Lower leg skin (tissue), 4 donors: Measurements from ENCODE around the gene CDK8. TPM values are rescaled to one million over a fixed set of nuclear protein-coding genes. Genes with fewer than 3 reads are reported as not detected.

ENCODE experiments used
- DNase-seq, 2 donors: peaks; one replicate each; pipeline ENCODE4 v3.0.0-alpha.2; 2019; ENCODE audit warnings: low spot score in 2 of 2
- H3K4me3 ChIP-seq: fragments of 200-600 bp; sonication (generic); 2 replicates; pipeline ENCODE4 v1.5.1; 2017; ENCODE audit warnings: mild to moderate bottlenecking, low read depth; ENCODE audit not compliant: poor library complexity, severe bottlenecking
- POLR2A ChIP-seq, 2 donors: fragments of 450-650 bp; IDR thresholded peaks; one replicate each; pipeline ENCODE4 v1.6.1; 2016 to 2017; ENCODE audit warnings: antibody characterized with exemption in 2 of 2, mild to moderate bottlenecking in 1 of 2, moderate library complexity in 1 of 2
- WGBS, 2 donors: methylation state at CpG; one replicate each; pipeline ENCODE4 v1.1.5; 2018; 5-methylcytosine and 5-hydroxymethylcytosine counted together
- intact Hi-C: fragments of 100-400 bp; cut with DNase I; formaldehyde crosslinking; loops from one replicate; pipeline ENCODE4 v1.15.0; 2023; ENCODE audit warnings: low total_unique reads
- total RNA-seq, 4 donors: library from RNA; depleted of rRNA; stranded (reverse); fragments of >200 nt; gene quantifications; one replicate each; pipeline ENCODE4 v1.1.0, GENCODE V29; 2016
- TF ChIP-seq, protein P1 (sequence below), 3 donors: fragments of 450-650 bp; IDR thresholded peaks; one replicate each; pipeline ENCODE4 v1.5.1; 2016; ENCODE audit warnings: antibody characterized with exemption in 3 of 3, mild to moderate bottlenecking in 3 of 3, moderate library complexity in 2 of 3

The CDK8 gene
- total RNA-seq, 4 donors from 2014 or later, result 7.4 to 11.5 (median 10.4) TPM

DNA sequence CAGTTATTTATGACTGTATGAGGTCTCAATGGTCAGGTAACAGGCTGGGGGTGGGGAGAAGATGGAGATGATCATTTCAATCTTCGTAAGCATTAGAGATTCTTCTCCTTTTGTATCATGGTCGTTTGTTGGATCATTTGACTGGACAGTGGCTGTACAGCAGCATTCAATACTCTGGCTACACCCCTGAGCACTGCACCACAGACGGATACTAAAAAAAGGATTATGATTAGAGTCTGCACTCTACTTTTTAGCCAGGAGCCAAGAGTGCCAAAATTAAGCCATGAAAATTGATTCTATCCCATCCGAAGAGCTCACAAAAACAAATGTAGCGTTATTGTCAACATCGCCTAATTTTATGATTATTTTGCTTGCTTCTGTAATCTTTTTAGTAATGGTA lies 41.9 kb downstream of the CDK8 start:
- TF ChIP-seq, protein P1, sequence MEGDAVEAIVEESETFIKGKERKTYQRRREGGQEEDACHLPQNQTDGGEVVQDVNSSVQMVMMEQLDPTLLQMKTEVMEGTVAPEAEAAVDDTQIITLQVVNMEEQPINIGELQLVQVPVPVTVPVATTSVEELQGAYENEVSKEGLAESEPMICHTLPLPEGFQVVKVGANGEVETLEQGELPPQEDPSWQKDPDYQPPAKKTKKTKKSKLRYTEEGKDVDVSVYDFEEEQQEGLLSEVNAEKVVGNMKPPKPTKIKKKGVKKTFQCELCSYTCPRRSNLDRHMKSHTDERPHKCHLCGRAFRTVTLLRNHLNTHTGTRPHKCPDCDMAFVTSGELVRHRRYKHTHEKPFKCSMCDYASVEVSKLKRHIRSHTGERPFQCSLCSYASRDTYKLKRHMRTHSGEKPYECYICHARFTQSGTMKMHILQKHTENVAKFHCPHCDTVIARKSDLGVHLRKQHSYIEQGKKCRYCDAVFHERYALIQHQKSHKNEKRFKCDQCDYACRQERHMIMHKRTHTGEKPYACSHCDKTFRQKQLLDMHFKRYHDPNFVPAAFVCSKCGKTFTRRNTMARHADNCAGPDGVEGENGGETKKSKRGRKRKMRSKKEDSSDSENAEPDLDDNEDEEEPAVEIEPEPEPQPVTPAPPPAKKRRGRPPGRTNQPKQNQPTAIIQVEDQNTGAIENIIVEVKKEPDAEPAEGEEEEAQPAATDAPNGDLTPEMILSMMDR (IDR thresholded peaks at IDR 0.05), result no peak
- TF ChIP-seq POLR2A (IDR thresholded peaks at IDR 0.05), result no peak
- intact Hi-C loops, result no loop called here
- no peak for DNase-seq
- WGBS, 2 donors, result 90 to 97% methylated on average over 6 of the region's 6 CpGs
- H3K4me3 ChIP-seq, result no peak overlapping the region

DNA sequence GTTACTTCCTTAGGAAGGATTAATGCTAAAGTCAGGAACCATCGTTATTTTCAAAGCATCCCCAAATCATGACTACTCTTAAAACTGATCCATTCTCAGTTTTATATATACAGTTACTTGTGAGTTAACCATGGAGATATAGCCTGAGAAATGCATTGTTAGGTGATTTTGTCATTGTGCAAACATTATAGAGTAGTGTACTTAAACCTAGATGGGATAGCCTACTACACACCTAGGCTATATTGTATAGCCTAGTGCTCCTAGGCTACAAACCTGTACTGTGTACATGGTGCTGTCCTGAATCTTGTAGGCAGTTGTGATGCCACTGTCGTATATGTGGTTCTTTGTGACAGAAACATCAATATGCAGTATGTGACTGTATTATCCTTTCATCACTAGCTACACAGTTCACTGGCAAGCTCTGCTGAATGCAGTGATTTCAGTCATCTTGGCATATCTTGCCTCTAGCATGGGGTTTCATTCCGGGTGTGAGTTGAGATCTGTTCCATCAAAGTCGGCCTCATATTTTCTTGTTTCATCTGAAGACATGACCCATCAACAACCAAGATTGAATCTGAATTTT lies 45.3 kb downstream of the CDK8 start:
- no peak for DNase-seq
- 79 to 85% methylated on average over 4 of the region's 4 CpGs for WGBS, 2 donors
- intact Hi-C loops, result no loop called here
- H3K4me3 ChIP-seq, result no peak overlapping the region
- TF ChIP-seq, protein P1 (IDR thresholded peaks at IDR 0.05), result no peak
- TF ChIP-seq POLR2A (IDR thresholded peaks at IDR 0.05), result no peak

DNA sequence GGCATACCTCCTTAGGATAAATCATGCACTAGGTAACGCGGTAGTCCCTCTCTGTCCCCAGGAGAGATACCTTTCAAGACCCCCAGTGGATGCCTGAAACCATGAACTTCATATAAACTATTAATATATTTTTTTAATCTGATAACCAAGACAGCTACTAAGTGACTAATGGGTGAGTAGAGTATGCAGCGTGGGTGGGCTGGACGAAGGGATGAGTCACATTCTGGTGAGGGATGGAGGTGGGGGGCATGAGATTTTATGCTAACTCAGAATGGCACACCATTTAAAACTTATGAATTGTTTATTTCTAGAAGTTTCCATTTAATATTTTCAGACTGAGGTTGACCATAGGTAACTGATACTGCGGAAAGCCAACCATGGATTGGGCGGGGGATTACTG lies 46.2 kb downstream of the CDK8 start:
- no peak for DNase-seq
- 86 to 92% methylated on average over 6 of the region's 6 CpGs for WGBS, 2 donors
- TF ChIP-seq, protein P1 (IDR thresholded peaks at IDR 0.05), result no peak
- TF ChIP-seq POLR2A (IDR thresholded peaks at IDR 0.05), result no peak
- H3K4me3 ChIP-seq, result no peak overlapping the region
- intact Hi-C loops, result no loop called here

DNA sequence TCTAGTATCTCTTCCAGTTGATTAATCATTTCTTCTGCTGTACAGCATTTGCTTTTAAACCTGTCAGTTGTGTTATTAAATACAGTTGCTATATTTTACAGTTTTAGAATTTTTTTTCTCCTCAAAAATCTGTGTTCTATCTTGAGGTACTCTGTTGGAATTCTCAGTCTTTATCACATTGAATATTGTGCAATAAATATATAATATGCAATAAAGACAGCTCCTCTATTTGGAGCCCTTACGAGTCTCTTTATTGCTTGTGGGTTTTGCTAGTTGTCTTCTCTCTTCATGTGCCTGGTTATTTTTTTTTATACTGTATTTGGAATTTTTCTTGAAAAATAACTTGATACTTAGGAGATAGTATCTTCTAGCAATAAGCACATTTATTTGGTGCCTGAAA lies 51.7 kb downstream of the CDK8 start:
- 78 to 81% methylated on average over 1 of the region's 1 CpG for WGBS, 2 donors
- DNase-seq, result no peak
- TF ChIP-seq, protein P1 (IDR thresholded peaks at IDR 0.05), result no peak
- TF ChIP-seq POLR2A (IDR thresholded peaks at IDR 0.05), result no peak
- intact Hi-C loops, result no loop called here
- H3K4me3 ChIP-seq, result no peak overlapping the region

DNA sequence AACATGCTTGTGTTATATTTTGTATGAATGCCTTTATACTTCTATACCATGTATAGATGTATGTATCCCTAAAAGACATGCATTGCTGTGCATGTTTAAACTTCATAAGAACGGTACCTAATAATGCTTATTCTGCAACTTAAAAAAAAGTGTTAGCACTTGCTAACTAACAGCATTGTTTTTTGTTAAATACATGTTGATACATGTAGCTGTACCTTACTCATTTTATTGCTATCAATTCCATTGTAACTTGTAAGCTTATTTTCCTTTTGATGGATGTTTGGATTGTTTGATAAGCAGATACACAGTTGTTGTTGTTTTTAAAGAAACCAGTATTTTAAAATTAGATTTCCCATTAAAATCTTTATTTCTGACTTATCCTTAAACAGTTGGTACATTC lies 53.8 kb downstream of the CDK8 start:
- WGBS, 2 donors, result 67% methylated on average over 1 of the region's 1 CpG
- intact Hi-C loops, result no loop called here
- DNase-seq, result no peak
- H3K4me3 ChIP-seq, result no peak overlapping the region
- TF ChIP-seq, protein P1 (IDR thresholded peaks at IDR 0.05), result no peak
- no peak for TF ChIP-seq POLR2A (IDR thresholded peaks at IDR 0.05)

DNA sequence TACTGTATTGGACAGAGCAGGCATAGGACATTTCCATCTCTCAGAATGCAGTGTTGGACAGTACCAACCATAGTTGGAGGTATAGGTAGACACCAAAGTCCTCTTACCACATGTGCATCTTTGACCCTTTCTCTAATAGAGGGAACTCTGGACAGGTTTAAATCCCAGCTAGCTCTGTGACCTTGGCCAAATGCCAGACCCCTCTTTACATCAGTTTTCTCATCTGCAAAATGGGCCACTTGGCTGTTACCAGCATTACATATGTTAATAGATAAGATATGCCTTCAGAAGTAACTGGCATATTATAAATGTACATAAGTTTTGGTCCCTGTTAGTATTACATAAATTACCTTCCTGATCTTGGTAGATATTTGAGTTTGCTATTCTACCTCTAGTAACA lies 54.3 kb downstream of the CDK8 start:
- TF ChIP-seq, protein P1 (IDR thresholded peaks at IDR 0.05), result no peak
- TF ChIP-seq POLR2A (IDR thresholded peaks at IDR 0.05), result no peak
- intact Hi-C loops, result no loop called here
- no peak for DNase-seq
- no peak overlapping the region for H3K4me3 ChIP-seq
